Gastroesophageal sphincter (tissue), 4 donors: ENCODE results near the gene UBA6. TPM values are rescaled to one million over a fixed set of nuclear protein-coding genes. Genes with fewer than 3 reads are reported as not detected.
"Not testable (repeated sequence)": the region's sequence is repeated elsewhere in the genome, so short reads cannot be mapped to it uniquely, and the experiment has no call there.

Experiments
- ATAC-seq: fragments of 150-250 bp; one replicate; pipeline ENCODE4 v1.9.1; 2016; ENCODE audit warnings: mild to moderate bottlenecking, moderate library complexity
- H3K27ac ChIP-seq, 4 donors: fragments of 200-600 bp; sonication (generic) in 3 of 4; 1 replicate in 3 of 4; 2 replicates in 1 of 4; pipeline ENCODE4 v1.5.1; 2016 to 2019
- H3K27me3 ChIP-seq: fragments of 200-600 bp; sonication (generic); one replicate; pipeline ENCODE4 v1.5.1; 2019
- H3K36me3 ChIP-seq, 2 donors: fragments of 200-600 bp; sonication (generic); one replicate each; pipeline ENCODE4 v1.5.1; 2019; ENCODE audit warnings: control low read depth in 1 of 2
- H3K4me1 ChIP-seq, 3 donors: fragments of 200-600 bp; sonication (generic); 1 replicate in 2 of 3; 2 replicates in 1 of 3; pipeline ENCODE4 v1.5.1; 2016 to 2019; ENCODE audit warnings: control low read depth in 2 of 3
- H3K4me3 ChIP-seq, 2 donors: fragments of 200-600 bp; sonication (generic); one replicate each; pipeline ENCODE4 v1.5.1; 2019; ENCODE audit warnings: mild to moderate bottlenecking in 1 of 2, moderate library complexity in 1 of 2
- H3K9me3 ChIP-seq, 3 donors: fragments of 200-600 bp; sonication (generic); one replicate each; pipeline ENCODE4 v1.5.1; 2017 to 2019; ENCODE audit warnings: control low read depth in 2 of 3
- CTCF ChIP-seq, 4 experiments: fragments of 200-600 bp in 2 of 4; fragments of 450-650 bp in 2 of 4; sonication (generic) in 1 of 4; IDR thresholded peaks; one replicate each; pipeline ENCODE4 v1.5.1; 2017 to 2019; ENCODE audit warnings: antibody characterized with exemption in 4 of 4, mild to moderate bottlenecking in 2 of 4, moderate library complexity in 2 of 4
- EP300 ChIP-seq: sonication (generic); formaldehyde crosslinking; IDR thresholded peaks from one replicate; pipeline ENCODE4 v1.6.1; 2017; ENCODE audit warnings: antibody characterized with exemption, mild to moderate bottlenecking
- POLR2A ChIP-seq, 2 donors: fragments of 450-650 bp; IDR thresholded peaks; one replicate each; pipeline ENCODE4 v1.6.1; 2017; ENCODE audit warnings: antibody characterized with exemption in 2 of 2, mild to moderate bottlenecking in 2 of 2, moderate library complexity in 1 of 2
- POLR2AphosphoS5 ChIP-seq: sonication (generic); formaldehyde crosslinking; IDR thresholded peaks from one replicate; pipeline ENCODE4 v1.6.1; 2017; ENCODE audit warnings: antibody characterized with exemption
- WGBS, 2 donors: methylation state at CpG; one replicate each; pipeline ENCODE4 v1.1.5; 2018; ENCODE audit warnings: low coverage in 1 of 2; 5-methylcytosine and 5-hydroxymethylcytosine counted together
- total RNA-seq, 4 donors: library from RNA; depleted of rRNA; stranded (reverse); fragments of >200 nt; gene quantifications; one replicate each; pipeline ENCODE4 v1.1.0, GENCODE V29; 2016

Gene UBA6
- total RNA-seq, 4 donors from 2014 or later, result 29.9 to 87.6 (median 46.7) TPM

GRCh38 chr4:67744561-67745283 lies 43.8 kb upstream of the UBA6 start:
- no peak for ATAC-seq
- Histone ChIP-seq H3K27ac (no peak overlapping the region), H3K4me3 (no peak overlapping the region), H3K27me3 (no peaks in the 10 kb centered on the region), H3K36me3 (no peaks in the 10 kb centered on the region), H3K9me3 (no peaks in the 10 kb centered on the region), H3K4me1 (peaks cover 0 to 6% (median 0%) of the 10 kb centered on the region in 3 donors)
- 43 to 69% methylated on average over 3 to 4 of the region's 4 CpGs for WGBS, 2 donors
- TF ChIP-seq POLR2A (IDR thresholded peaks at IDR 0.05), result no peak
- no peak for TF ChIP-seq EP300
- no peak for TF ChIP-seq CTCF (IDR thresholded peaks at IDR 0.05)
- TF ChIP-seq POLR2AphosphoS5, result no peak

DNA sequence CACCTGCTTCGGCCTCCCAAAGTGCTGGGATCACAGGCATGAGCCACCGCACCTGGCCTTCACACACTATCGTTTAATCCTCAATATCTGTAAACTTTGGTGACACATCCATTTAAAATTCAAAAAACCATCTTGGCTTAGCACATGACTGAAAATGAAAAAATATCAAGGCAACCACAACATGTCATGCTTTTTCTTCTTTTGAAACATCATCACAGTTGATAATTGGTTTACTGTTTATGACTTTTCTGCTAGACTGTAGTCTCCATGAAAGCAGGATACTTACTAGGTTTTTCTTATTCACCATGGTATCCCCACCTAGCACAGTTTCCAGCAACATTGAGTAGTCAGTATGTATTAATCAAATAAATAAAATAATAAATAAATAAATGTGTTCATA lies 42.2 kb upstream of the UBA6 start:
- no peak overlapping the region for H3K4me3 ChIP-seq
- no peaks in the 10 kb centered on the region for H3K36me3 ChIP-seq
- H3K27me3 ChIP-seq, result no peaks in the 10 kb centered on the region
- no peak overlapping the region for H3K27ac ChIP-seq
- no peak for ATAC-seq
- no peak for TF ChIP-seq EP300
- TF ChIP-seq CTCF (IDR thresholded peaks at IDR 0.05), result no peak
- no peak for TF ChIP-seq POLR2AphosphoS5
- no peak for TF ChIP-seq POLR2A (IDR thresholded peaks at IDR 0.05)
- H3K4me1 ChIP-seq, result peaks cover 0 to 6% (median 0%) of the 10 kb centered on the region in 3 donors
- no peaks in the 10 kb centered on the region for H3K9me3 ChIP-seq
- WGBS, 2 donors, result 100% methylated on average over 3 of the region's 3 CpGs; no CpG with 5 or more reads in 1 of the 2 donors

DNA sequence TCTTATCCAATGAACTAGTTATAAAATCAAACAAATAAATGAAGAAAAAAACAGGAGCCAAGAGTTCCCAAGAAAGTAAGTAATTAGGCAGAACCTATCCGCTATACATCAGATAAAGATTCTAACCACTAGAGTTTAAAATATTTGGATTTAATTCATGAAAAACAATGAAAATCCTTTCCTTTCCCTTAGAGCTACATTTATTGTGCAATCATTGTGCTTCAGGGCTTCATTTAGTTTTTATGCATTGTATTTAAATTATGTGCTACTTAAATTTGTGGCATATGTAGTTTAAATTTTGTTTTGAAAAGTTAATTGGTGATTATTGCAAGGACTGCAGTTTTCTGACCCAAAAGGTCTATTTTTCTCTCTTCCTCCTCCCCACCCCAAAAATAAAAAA lies 35.3 kb upstream of the UBA6 start:
- H3K4me3 ChIP-seq, result no peak overlapping the region
- WGBS, 2 donors, result 95 to 100% methylated on average over 1 of the region's 1 CpG
- H3K9me3 ChIP-seq, result no peaks in the 10 kb centered on the region
- no peak for TF ChIP-seq POLR2AphosphoS5
- TF ChIP-seq EP300, result no peak
- no peak for TF ChIP-seq POLR2A (IDR thresholded peaks at IDR 0.05)
- TF ChIP-seq CTCF (IDR thresholded peaks at IDR 0.05), result no peak
- H3K4me1 ChIP-seq, result no peaks in the 10 kb centered on the region
- no peak overlapping the region for H3K27ac ChIP-seq
- no peaks in the 10 kb centered on the region for H3K27me3 ChIP-seq
- ATAC-seq, result no peak
- H3K36me3 ChIP-seq, result peaks cover 0 to 13% of the 10 kb centered on the region in 2 donors

GRCh38 chr4:67735325-67735724 lies 34.4 kb upstream of the UBA6 start:
- no peaks in the 10 kb centered on the region for H3K27me3 ChIP-seq
- H3K4me3 ChIP-seq, result no peak overlapping the region
- no peak for ATAC-seq
- H3K4me1 ChIP-seq, result no peaks in the 10 kb centered on the region
- no peak overlapping the region for H3K27ac ChIP-seq
- H3K36me3 ChIP-seq, result peaks cover 0 to 14% of the 10 kb centered on the region in 2 donors
- TF ChIP-seq POLR2A (IDR thresholded peaks at IDR 0.05) (no peak), CTCF (IDR thresholded peaks at IDR 0.05) (no peak), POLR2AphosphoS5 (no peak)
- no peaks in the 10 kb centered on the region for H3K9me3 ChIP-seq

DNA sequence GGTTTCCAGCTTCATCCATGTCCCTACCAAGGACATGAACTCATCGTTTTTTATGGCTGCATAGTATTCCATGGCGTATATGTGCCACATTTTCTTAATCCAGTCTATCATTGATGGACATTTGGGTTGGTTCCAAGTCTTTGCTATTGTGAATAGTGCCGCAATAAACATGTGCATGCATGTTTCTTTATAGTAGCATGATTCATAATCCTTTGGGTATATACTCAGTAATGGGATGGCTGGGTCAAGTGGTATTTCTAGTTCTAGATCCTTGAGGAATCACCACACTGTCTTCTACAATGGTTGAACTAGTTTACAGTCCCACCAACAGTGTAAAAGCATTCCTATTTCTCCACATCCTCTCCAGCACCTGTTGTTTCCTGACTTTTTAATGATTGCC lies 29.6 kb upstream of the UBA6 start:
- not testable (repeated sequence) for H3K27ac ChIP-seq, ATAC-seq, H3K9me3 ChIP-seq, H3K27me3 ChIP-seq, H3K4me3 ChIP-seq, H3K4me1 ChIP-seq
- WGBS, 2 donors, result 94 to 100% methylated on average over 2 to 3 of the region's 3 CpGs
- peaks cover 0 to 20% of the 10 kb centered on the region in 2 donors for H3K36me3 ChIP-seq
